Measurements from ENCODE around the gene CLEC1A.

CLEC1A gene

DNA sequence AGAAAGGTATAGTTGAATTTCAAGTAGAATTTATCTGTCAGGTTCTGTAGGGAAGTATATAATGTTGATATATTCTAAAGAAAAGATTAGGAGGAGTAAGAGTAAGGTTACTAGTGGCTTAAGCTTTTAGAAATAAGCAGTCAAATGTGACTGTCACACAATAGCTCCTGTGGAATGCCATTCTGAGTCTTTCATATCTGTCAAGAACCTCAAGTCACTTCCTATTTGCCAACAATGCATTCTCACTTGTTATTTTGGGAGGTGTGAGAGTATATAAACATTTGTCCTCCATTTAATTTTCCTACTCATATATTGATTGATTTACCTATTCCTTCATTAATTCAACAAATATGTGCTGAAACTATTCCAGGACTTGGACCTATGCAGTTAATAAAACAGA lies 56.6 kb downstream of the CLEC1A start:
- H3K4me3 ChIP-seq (ENCODE audit: low read length) = no peak overlapping the region
- no peak overlapping the region for H3K27ac ChIP-seq (ENCODE audit: low read length)
- no peak for TF ChIP-seq EZH2phosphoT487 (IDR thresholded peaks at IDR 0.05; ENCODE audit: low read depth)
- TF ChIP-seq, protein P1, sequence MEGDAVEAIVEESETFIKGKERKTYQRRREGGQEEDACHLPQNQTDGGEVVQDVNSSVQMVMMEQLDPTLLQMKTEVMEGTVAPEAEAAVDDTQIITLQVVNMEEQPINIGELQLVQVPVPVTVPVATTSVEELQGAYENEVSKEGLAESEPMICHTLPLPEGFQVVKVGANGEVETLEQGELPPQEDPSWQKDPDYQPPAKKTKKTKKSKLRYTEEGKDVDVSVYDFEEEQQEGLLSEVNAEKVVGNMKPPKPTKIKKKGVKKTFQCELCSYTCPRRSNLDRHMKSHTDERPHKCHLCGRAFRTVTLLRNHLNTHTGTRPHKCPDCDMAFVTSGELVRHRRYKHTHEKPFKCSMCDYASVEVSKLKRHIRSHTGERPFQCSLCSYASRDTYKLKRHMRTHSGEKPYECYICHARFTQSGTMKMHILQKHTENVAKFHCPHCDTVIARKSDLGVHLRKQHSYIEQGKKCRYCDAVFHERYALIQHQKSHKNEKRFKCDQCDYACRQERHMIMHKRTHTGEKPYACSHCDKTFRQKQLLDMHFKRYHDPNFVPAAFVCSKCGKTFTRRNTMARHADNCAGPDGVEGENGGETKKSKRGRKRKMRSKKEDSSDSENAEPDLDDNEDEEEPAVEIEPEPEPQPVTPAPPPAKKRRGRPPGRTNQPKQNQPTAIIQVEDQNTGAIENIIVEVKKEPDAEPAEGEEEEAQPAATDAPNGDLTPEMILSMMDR (IDR thresholded peaks at IDR 0.05; ENCODE audit: low read depth, low read length) = no peak
- peaks cover 46% of the 10 kb centered on the region for H3K27me3 ChIP-seq (ENCODE audit: low read depth, low read length)
- no peak overlapping the region for H3K4me2 ChIP-seq (ENCODE audit: low read length)
- H3K9ac ChIP-seq (ENCODE audit: low read length) = no peak overlapping the region
- H3K9me3 ChIP-seq (ENCODE audit: insufficient read depth, low read length) = no peaks in the 10 kb centered on the region
- no peaks in the 10 kb centered on the region for H4K20me1 ChIP-seq (ENCODE audit: insufficient read depth, low read length)
- H3K36me3 ChIP-seq (replicated peaks; ENCODE audit: low read depth, low read length) = no peaks in the 10 kb centered on the region
- H2AFZ ChIP-seq (ENCODE audit: low read depth, low read length) = no peak overlapping the region
- H3K79me2 ChIP-seq (ENCODE audit: low read length) = no peaks in the 10 kb centered on the region
- peaks cover 4% of the 10 kb centered on the region; the same call in 1 of the 2 replicates for H3K4me1 ChIP-seq (ENCODE audit: low read length)

DNA sequence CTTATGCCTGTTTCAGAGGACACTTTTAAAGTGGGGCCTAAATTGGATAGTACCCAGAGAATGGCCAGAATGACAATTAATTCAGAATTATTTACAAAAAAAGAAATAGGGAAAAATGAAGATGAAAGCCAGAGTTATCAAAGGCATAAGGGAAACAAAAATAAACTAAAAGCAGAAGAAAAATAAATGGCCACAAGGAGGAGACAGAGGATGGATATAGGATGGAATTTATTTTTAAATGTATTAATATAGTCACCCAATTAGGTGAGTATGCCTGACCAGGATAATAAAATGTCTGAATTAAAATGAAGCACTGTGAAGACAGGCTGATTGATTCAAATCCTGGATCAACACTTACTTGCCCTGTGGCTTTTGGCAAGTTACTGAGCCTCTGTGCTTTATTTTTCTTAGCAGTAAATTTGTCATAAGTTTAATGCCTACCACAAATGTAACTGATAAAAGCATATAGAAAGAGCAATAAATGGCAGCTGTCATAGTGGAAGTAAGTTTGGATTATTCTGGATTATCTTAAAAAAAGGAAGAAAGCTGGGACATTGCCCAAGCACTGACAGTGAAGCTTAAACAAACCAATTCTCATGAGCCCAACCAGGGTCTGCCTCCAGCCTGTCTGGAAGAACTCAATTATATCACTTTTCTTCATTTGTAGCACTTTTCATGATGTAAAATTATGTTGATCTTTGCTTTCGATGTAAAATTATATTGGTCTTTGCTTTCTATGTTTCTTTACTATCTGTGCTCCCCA lies 64.8 kb downstream of the CLEC1A start:
- peaks cover 30% of the 10 kb centered on the region for H3K27me3 ChIP-seq (ENCODE audit: low read depth, low read length)
- TF ChIP-seq, protein P1 (IDR thresholded peaks at IDR 0.05; ENCODE audit: low read depth, low read length) = peak; percentile 77
- no peak for TF ChIP-seq EZH2phosphoT487 (IDR thresholded peaks at IDR 0.05; ENCODE audit: low read depth)
- no peaks in the 10 kb centered on the region for H4K20me1 ChIP-seq (ENCODE audit: insufficient read depth, low read length)
- H3K4me2 ChIP-seq (ENCODE audit: low read length) = no peak overlapping the region
- H3K9me3 ChIP-seq (ENCODE audit: insufficient read depth, low read length) = no peaks in the 10 kb centered on the region
- no peaks in the 10 kb centered on the region for H3K79me2 ChIP-seq (ENCODE audit: low read length)
- H3K9ac ChIP-seq (ENCODE audit: low read length) = no peak overlapping the region
- no peak overlapping the region for H3K4me3 ChIP-seq (ENCODE audit: low read length)
- no peaks in the 10 kb centered on the region for H3K4me1 ChIP-seq (ENCODE audit: low read length)
- H2AFZ ChIP-seq (ENCODE audit: low read depth, low read length) = no peak overlapping the region
- H3K36me3 ChIP-seq (replicated peaks; ENCODE audit: low read depth, low read length) = no peaks in the 10 kb centered on the region
- no peak overlapping the region for H3K27ac ChIP-seq (ENCODE audit: low read length)

DNA sequence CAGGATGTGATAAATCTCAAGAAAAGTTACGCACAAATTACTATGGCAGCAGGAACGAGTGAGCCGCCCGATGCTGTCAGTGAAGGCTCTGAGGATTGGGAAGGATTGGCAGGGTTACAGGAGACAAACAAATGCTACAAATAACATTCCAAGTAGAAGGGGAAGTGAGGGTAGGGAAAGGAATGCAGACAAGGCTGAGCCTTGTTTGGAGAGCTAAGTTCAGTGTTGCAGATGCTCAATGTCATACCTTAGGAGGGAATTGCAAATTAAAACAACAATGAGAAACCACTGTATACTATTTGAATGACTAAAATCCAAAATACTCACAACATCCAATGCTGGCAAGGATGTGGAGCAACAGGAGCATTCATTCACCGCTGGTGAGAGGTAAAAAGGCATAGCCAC lies 67.0 kb downstream of the CLEC1A start:
- H3K4me2 ChIP-seq (ENCODE audit: low read length) = no peak overlapping the region
- H3K4me3 ChIP-seq (ENCODE audit: low read length) = no peak overlapping the region
- no peak overlapping the region for H2AFZ ChIP-seq (ENCODE audit: low read depth, low read length)
- no peaks in the 10 kb centered on the region for H3K4me1 ChIP-seq (ENCODE audit: low read length)
- H3K79me2 ChIP-seq (ENCODE audit: low read length) = no peaks in the 10 kb centered on the region
- no peak overlapping the region for H3K27ac ChIP-seq (ENCODE audit: low read length)
- H4K20me1 ChIP-seq (ENCODE audit: insufficient read depth, low read length) = no peaks in the 10 kb centered on the region
- TF ChIP-seq, protein P1 (IDR thresholded peaks at IDR 0.05; ENCODE audit: low read depth, low read length) = no peak
- no peak for TF ChIP-seq EZH2phosphoT487 (IDR thresholded peaks at IDR 0.05; ENCODE audit: low read depth)
- H3K9ac ChIP-seq (ENCODE audit: low read length) = no peak overlapping the region
- H3K9me3 ChIP-seq (ENCODE audit: insufficient read depth, low read length) = no peaks in the 10 kb centered on the region
- peaks cover 30% of the 10 kb centered on the region for H3K27me3 ChIP-seq (ENCODE audit: low read depth, low read length)
- H3K36me3 ChIP-seq (replicated peaks; ENCODE audit: low read depth, low read length) = no peaks in the 10 kb centered on the region

DNA sequence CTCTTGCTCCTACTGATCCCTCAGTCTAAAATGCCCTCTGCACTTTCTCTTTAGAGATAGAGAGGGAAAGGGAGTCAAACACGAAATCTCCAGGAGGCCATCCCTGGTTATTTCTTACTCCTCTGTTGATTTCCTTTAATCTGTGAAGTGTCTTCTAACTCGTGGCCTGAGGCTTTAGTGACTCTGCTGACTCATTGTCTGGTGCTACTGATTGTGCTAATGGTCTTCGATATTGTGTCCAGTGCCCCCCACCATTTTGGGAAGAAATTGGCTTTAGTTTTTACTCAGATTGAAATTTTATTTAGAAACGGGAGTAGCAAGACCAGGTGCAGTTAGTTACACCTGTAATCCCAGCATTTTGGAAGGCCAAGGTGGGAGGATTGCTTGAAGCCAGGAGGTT lies 67.5 kb downstream of the CLEC1A start:
- Histone ChIP-seq H3K9ac (ENCODE audit: low read length) (no peak overlapping the region), H3K4me1 (ENCODE audit: low read length) (no peaks in the 10 kb centered on the region), H3K4me2 (ENCODE audit: low read length) (no peak overlapping the region), H4K20me1 (ENCODE audit: insufficient read depth, low read length) (no peaks in the 10 kb centered on the region), H2AFZ (ENCODE audit: low read depth, low read length) (no peak overlapping the region), H3K36me3 (replicated peaks; ENCODE audit: low read depth, low read length) (no peaks in the 10 kb centered on the region), H3K4me3 (ENCODE audit: low read length) (no peak overlapping the region), H3K27ac (ENCODE audit: low read length) (no peak overlapping the region), H3K27me3 (ENCODE audit: low read depth, low read length) (peaks cover 26% of the 10 kb centered on the region), H3K79me2 (ENCODE audit: low read length) (no peaks in the 10 kb centered on the region), H3K9me3 (ENCODE audit: insufficient read depth, low read length) (no peaks in the 10 kb centered on the region)
- TF ChIP-seq, protein P1 (IDR thresholded peaks at IDR 0.05; ENCODE audit: low read depth, low read length) = no peak
- no peak for TF ChIP-seq EZH2phosphoT487 (IDR thresholded peaks at IDR 0.05; ENCODE audit: low read depth)
